Peyer's patch (tissue), 4 donors: ENCODE data around the gene SLC14A1.

Experiments
- CTCF ChIP-seq, 6 experiments: fragments of 450-650 bp in 4 of 6; fragments of 200-600 bp in 2 of 6; sonication (generic) in 1 of 6; IDR thresholded peaks; one replicate each; pipeline ENCODE4 v1.5.1; 2017 to 2019; ENCODE audit warnings: antibody characterized with exemption in 6 of 6, mild to moderate bottlenecking in 3 of 6, moderate library complexity in 1 of 6
- POLR2A ChIP-seq, 2 donors: fragments of 450-650 bp; IDR thresholded peaks; one replicate each; pipeline ENCODE4 v1.5.1; 2017; ENCODE audit warnings: antibody characterized with exemption in 2 of 2, mild to moderate bottlenecking in 2 of 2, moderate library complexity in 2 of 2

- TF ChIP-seq CTCF (IDR thresholded peaks at IDR 0.05) (no peak), POLR2A (IDR thresholded peaks at IDR 0.05) (no peak)
These were observed 36.4 kb upstream of the SLC14A1 start for GRCh38 chr18:45687621-45688020.
